Fibroblast of villous mesenchyme (primary cell): ENCODE measurements around the gene GPATCH2. TPM values are rescaled to one million over a fixed set of nuclear protein-coding genes. Genes with fewer than 3 reads are reported as not detected.
"Not testable (repeated sequence)": the region's sequence is repeated elsewhere in the genome, so short reads cannot be mapped to it uniquely, and the experiment has no call there.

Experiments
- DNase-seq: peaks from one replicate; pipeline ENCODE4 v3.0.0-alpha.2; 2010; ENCODE audit warnings: low read depth
- H3K4me3 ChIP-seq: 2 replicates; pipeline ENCODE4 v1.5.1; 2011; ENCODE audit warnings: low read depth, mild to moderate bottlenecking, low read length
- CTCF ChIP-seq: IDR thresholded peaks from 2 replicates; pipeline ENCODE4 v1.5.1; 2012; ENCODE audit warnings: low read depth, mild to moderate bottlenecking, low read length; ENCODE audit not compliant: insufficient read depth
- total RNA-seq: library from RNA; depleted of rRNA; stranded (reverse); fragments of >200 nt; gene quantifications from 2 replicates; pipeline ENCODE4 v1.2.3, GENCODE V29; 2012

GPATCH2 gene
- total RNA-seq, 1 donor = 28.1 TPM

- DNase-seq = no peak
- no peak for TF ChIP-seq CTCF
- H3K4me3 ChIP-seq = no peak overlapping the region
Measured at GRCh38 chr1:217392441-217392840, 238.4 kb downstream of the GPATCH2 start.

- no peak for TF ChIP-seq CTCF
Measured at GRCh38 chr1:217389895-217390294, 241.0 kb downstream of the GPATCH2 start.

GRCh38 chr1:217388522-217389065 lies 242.3 kb downstream of the GPATCH2 start:
- DNase-seq = no peak
- no peak for TF ChIP-seq CTCF

More at GRCh38 chr1:217389895-217390294, 241.0 kb downstream of the GPATCH2 start:
- H3K4me3 ChIP-seq = no peak overlapping the region
- DNase-seq = no peak

GRCh38 chr1:217381773-217382172 lies 249.1 kb downstream of the GPATCH2 start:
- H3K4me3 ChIP-seq, DNase-seq: not testable (repeated sequence)

More at GRCh38 chr1:217388522-217389065, 242.3 kb downstream of the GPATCH2 start:
- no peak overlapping the region for H3K4me3 ChIP-seq

- DNase-seq = not testable (repeated sequence)
Measured at GRCh38 chr1:217379804-217380203, 251.1 kb downstream of the GPATCH2 start.

GRCh38 chr1:217379336-217379735 lies 251.6 kb downstream of the GPATCH2 start:
- DNase-seq = no peak
- TF ChIP-seq CTCF = no peak

More at GRCh38 chr1:217379804-217380203, 251.1 kb downstream of the GPATCH2 start:
- not testable (repeated sequence) for H3K4me3 ChIP-seq

More at GRCh38 chr1:217379336-217379735, 251.6 kb downstream of the GPATCH2 start:
- H3K4me3 ChIP-seq = no peak overlapping the region

Other genes starting within 250 kb of the GPATCH2 start
- under 0.01 and 0.86 TPM in 2 replicates for gene SPATA17, start 254 bp upstream of the GPATCH2 start, total RNA-seq